Stomach (tissue), 9 donors: ENCODE results near the gene SKIC2. TPM values are rescaled to one million over a fixed set of nuclear protein-coding genes. Genes with fewer than 3 reads are reported as not detected.

Experiments
- DNase-seq, 2 donors: peaks; one replicate each; pipeline versions ENCODE4 v3.0.0 to v3.0.0-alpha.2; 2013 to 2019
- H3K27ac ChIP-seq, 5 donors: fragments of 200-600 bp in 4 of 5; sonication (generic) in 4 of 5; one replicate each; pipeline ENCODE4 v1.5.1; 2013 to 2019; ENCODE audit warnings: mild to moderate bottlenecking in 1 of 5, moderate library complexity in 1 of 5
- H3K27me3 ChIP-seq, 3 donors: fragments of 200-600 bp; sonication (generic); one replicate each; pipeline ENCODE4 v1.5.1; 2017 to 2019; ENCODE audit warnings: mixed run types in 1 of 3
- H3K36me3 ChIP-seq, 4 donors: fragments of 200-600 bp; sonication (generic); 1 replicate in 3 of 4; 2 replicates in 1 of 4; pipeline ENCODE4 v1.5.1; 2016 to 2019
- H3K4me1 ChIP-seq, 4 donors: fragments of 200-600 bp; sonication (generic); one replicate each; pipeline ENCODE4 v1.5.1; 2016 to 2019
- H3K4me3 ChIP-seq, 4 donors: fragments of 200-600 bp; sonication (generic) in 3 of 4; one replicate each; pipeline ENCODE4 v1.5.1; 2016 to 2019; ENCODE audit warnings: mild to moderate bottlenecking in 1 of 4
- H3K9me3 ChIP-seq, 4 donors: fragments of 200-600 bp; sonication (generic); one replicate each; pipeline ENCODE4 v1.5.1; 2016 to 2019
- EP300 ChIP-seq: sonication (generic); formaldehyde crosslinking; IDR thresholded peaks from one replicate; pipeline ENCODE4 v1.6.1; 2017; ENCODE audit warnings: antibody characterized with exemption
- POLR2A ChIP-seq, 4 donors: fragments of 450-650 bp; IDR thresholded peaks; one replicate each; pipeline ENCODE4 v1.6.1; 2016; ENCODE audit warnings: antibody characterized with exemption in 4 of 4, control low read depth in 2 of 4, mild to moderate bottlenecking in 1 of 4, moderate library complexity in 1 of 4
- POLR2AphosphoS5 ChIP-seq, 3 donors: sonication (generic); formaldehyde crosslinking; IDR thresholded peaks; one replicate each; pipeline ENCODE4 v1.6.1; 2016; ENCODE audit warnings: antibody characterized with exemption in 3 of 3
- WGBS, 5 donors: extraction: QIAGEN DNeasy Blood & Tissue Kit in 3 of 5; methylation state at CpG; one replicate each; pipeline versions ENCODE4 v1.1.5 to v1.1.7; 2013 to 2018; 5-methylcytosine and 5-hydroxymethylcytosine counted together
- intact Hi-C: fragments of 100-400 bp; cut with DNase I; formaldehyde crosslinking; loops from one replicate; pipeline ENCODE4 v1.15.1; 2023; ENCODE audit warnings: low total_unique reads
- polyA plus RNA-seq, 3 donors: library from polyadenylated mRNA; stranded (reverse); fragments of 200-250 nt; gene quantifications; one replicate each; pipeline ENCODE4 v1.2.3, GENCODE V29; 2013
- total RNA-seq, 5 donors: library from RNA; depleted of rRNA; stranded (reverse); fragments of >200 nt; gene quantifications; one replicate each; pipeline versions ENCODE4 v1.1.0 to v1.2.3, GENCODE V29; 2014 to 2016
- TF ChIP-seq, protein P1 (sequence below), 7 experiments: fragments of 450-650 bp in 4 of 7; fragments of 200-600 bp in 3 of 7; sonication (generic) in 3 of 7; IDR thresholded peaks; one replicate each; pipeline ENCODE4 v1.5.1; 2016 to 2019; ENCODE audit warnings: antibody characterized with exemption in 7 of 7, control low read depth in 2 of 7, mild to moderate bottlenecking in 1 of 7
- donor health status: healthy with polysubstance abuse.
- donor health status: Bipolar disorder and iron deficiency.
- donor health status: healthy.

The SKIC2 gene
- total and polyA plus RNA-seq, 8 donors: 22.0 to 478 (median 88.0) TPM

- no peaks in the 10 kb centered on the region for H3K36me3 ChIP-seq
- 73 to 88% (median 83%) methylated on average over 6 of the region's 6 CpGs for WGBS, 5 donors
- intact Hi-C loops: no loop called here
- TF ChIP-seq EP300 (no peak), POLR2AphosphoS5 (IDR thresholded peaks at IDR 0.05) (no peak), POLR2A (IDR thresholded peaks at IDR 0.05) (no peak)
- TF ChIP-seq, protein P1, sequence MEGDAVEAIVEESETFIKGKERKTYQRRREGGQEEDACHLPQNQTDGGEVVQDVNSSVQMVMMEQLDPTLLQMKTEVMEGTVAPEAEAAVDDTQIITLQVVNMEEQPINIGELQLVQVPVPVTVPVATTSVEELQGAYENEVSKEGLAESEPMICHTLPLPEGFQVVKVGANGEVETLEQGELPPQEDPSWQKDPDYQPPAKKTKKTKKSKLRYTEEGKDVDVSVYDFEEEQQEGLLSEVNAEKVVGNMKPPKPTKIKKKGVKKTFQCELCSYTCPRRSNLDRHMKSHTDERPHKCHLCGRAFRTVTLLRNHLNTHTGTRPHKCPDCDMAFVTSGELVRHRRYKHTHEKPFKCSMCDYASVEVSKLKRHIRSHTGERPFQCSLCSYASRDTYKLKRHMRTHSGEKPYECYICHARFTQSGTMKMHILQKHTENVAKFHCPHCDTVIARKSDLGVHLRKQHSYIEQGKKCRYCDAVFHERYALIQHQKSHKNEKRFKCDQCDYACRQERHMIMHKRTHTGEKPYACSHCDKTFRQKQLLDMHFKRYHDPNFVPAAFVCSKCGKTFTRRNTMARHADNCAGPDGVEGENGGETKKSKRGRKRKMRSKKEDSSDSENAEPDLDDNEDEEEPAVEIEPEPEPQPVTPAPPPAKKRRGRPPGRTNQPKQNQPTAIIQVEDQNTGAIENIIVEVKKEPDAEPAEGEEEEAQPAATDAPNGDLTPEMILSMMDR (IDR thresholded peaks at IDR 0.05): no peak
- H3K4me3 ChIP-seq: no peak overlapping the region
- no peaks in the 10 kb centered on the region for H3K9me3 ChIP-seq
- H3K4me1 ChIP-seq: peaks cover 0 to 21% (median 7%) of the 10 kb centered on the region in 4 donors
- no peak for DNase-seq
- H3K27me3 ChIP-seq: no peaks in the 10 kb centered on the region
- no peak overlapping the region for H3K27ac ChIP-seq
These were observed 43.2 kb upstream of the SKIC2 start for GRCh38 chr6:31915756-31916155.

GRCh38 chr6:31918069-31918720 is 40.8 kb upstream of the SKIC2 start:
- no peaks in the 10 kb centered on the region for H3K27me3 ChIP-seq
- no peak overlapping the region for H3K4me3 ChIP-seq
- H3K27ac ChIP-seq: no peak overlapping the region
- 79 to 90% (median 84%) methylated on average over 8 of the region's 8 CpGs for WGBS, 5 donors
- no peaks in the 10 kb centered on the region for H3K36me3 ChIP-seq
- DNase-seq: no peak
- intact Hi-C loops: no loop called here
- H3K9me3 ChIP-seq: no peaks in the 10 kb centered on the region
- TF ChIP-seq EP300 (no peak), POLR2AphosphoS5 (IDR thresholded peaks at IDR 0.05) (no peak), POLR2A (IDR thresholded peaks at IDR 0.05) (no peak)
- TF ChIP-seq, protein P1 (IDR thresholded peaks at IDR 0.05): no peak
- peaks cover 0 to 11% (median 5%) of the 10 kb centered on the region in 4 donors for H3K4me1 ChIP-seq

DNA sequence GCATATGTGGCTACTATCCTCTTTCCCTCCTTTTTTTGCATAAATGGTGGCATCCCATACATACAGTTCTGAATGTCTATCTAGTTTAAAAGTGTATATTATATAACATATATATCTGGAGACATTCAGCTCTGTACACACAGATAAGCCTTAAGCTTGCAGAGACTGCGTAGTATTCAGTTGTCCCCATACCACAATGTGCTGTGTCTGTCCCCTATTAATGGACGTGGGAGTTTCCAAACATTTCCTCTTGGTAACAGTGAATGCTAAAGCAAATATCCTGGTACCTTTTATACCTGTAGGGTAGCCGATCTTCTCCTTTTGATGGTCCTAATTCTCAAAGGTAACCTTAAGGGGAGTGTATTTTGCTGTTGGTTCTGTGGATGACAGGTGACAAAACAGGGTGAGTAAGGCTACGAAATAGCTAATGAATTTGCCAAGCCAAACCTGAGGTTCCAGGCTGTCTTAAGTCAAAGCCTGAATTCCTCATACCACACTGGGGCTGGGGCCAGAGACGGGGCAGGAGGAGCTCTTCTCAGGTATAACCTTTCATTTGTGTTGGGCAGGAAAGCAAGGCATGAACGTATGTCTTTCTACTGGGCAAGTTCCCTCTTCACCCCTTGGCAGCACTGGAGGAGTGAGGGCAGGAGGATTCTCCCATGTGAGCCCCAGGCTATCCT is 39.2 kb upstream of the SKIC2 start:
- Histone ChIP-seq H3K4me3 (no peak overlapping the region), H3K4me1 (peaks cover 0 to 11% (median 5%) of the 10 kb centered on the region in 4 donors), H3K27ac (no peak overlapping the region), H3K27me3 (no peaks in the 10 kb centered on the region), H3K36me3 (no peaks in the 10 kb centered on the region), H3K9me3 (no peaks in the 10 kb centered on the region)
- no peak for DNase-seq
- TF ChIP-seq POLR2AphosphoS5 (IDR thresholded peaks at IDR 0.05) (no peak), EP300 (no peak), POLR2A (IDR thresholded peaks at IDR 0.05) (no peak)
- TF ChIP-seq, protein P1 (IDR thresholded peaks at IDR 0.05): no peak
- WGBS, 5 donors: 44 to 72% (median 50%) methylated on average over 6 of the region's 6 CpGs
- intact Hi-C loops: no loop called here

GRCh38 chr6:31920811-31921210 is 38.2 kb upstream of the SKIC2 start:
- H3K4me1 ChIP-seq: peaks cover 0 to 11% (median 5%) of the 10 kb centered on the region in 4 donors
- TF ChIP-seq POLR2AphosphoS5 (IDR thresholded peaks at IDR 0.05): peak in 1 of 3 donors; percentile 14
- TF ChIP-seq EP300: no peak
- no peak overlapping the region for H3K27ac ChIP-seq

More at GRCh38 chr6:31920811-31921210, 38.2 kb upstream of the SKIC2 start:
- no peaks in the 10 kb centered on the region for H3K36me3 ChIP-seq
- no peaks in the 10 kb centered on the region for H3K27me3 ChIP-seq
- DNase-seq: peak in 1 of 2 donors; percentile 65
- intact Hi-C loops: no loop called here
- no peak overlapping the region for H3K4me3 ChIP-seq
- H3K9me3 ChIP-seq: no peaks in the 10 kb centered on the region
- WGBS, 5 donors: 35 to 58% (median 49%) methylated on average over 2 of the region's 2 CpGs
